HG03139 (cell line): ENCODE measurements around the gene VPS36.
"Not testable (repeated sequence)": the region's sequence is repeated elsewhere in the genome, so short reads cannot be mapped to it uniquely, and the experiment has no call there.

Source experiments
- ATAC-seq: cut with Tn5 transposase; IDR thresholded peaks from one replicate; pipeline ENCODE4 v1.9.1; 2021; ENCODE audit not compliant: unreplicated experiment

The VPS36 gene

DNA sequence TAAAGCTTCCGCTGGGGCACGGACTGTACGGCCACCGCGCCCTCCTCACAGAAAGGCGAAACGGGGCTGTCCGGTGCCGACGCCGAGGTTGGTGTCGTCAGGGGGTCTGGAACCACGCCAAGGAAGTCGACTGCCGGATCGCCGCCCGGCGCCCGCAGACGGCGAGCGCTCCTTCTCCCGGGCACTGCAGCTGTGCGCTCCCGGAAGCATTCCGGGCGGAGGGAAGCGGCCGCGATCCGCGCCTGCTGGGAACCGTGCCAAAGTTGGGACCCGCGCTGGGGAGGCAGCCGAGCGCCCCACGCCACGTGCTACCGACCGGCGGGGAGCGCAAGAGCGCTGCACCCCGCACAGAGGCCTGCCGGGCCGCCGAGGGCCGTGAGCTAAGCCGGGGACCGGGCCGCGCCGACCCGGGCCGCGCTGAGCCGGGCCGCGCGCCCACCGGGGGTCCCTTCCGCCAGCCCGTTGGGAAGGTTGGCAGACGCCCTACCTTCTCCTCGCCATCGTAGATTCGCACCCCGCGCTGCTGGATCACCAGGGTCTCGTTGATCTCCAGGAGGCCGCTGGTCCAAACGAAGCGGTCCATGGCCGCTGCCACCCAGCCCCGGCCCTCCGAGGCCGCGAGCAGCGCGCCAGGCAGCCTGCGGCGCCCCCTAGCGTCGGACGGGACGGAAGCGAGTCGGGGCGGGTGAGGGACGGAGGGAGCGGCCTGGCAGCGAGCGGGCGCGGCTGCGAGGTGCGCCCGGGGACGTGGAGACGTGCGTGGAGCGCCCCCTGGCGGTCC is at the start of gene VPS36:
Gene VPS36 (minus strand): TSS at position 623 of the 781 bp plus-strand sequence. CDS start 40 bp downstream, at position 583.
- peak; percentile 62 for ATAC-seq

DNA sequence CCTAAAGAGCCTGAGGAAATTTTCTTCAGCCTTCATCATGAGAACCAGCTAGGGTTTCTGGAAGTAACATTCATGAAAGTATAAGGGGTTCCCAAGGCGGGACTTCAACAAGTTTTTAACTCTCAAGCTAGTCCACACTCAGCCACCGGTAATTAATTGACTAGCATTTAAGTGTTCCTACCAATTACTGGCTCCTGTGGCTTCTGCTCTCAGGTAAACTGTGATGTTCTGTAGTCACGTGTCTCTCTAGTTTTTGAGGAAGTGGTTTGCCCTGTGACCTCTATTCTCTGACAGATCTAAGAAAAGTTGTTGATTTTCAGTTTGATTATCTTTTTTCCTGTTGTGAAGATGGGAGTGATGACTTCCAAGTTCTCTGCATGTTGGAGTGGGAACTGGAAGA is 47.5 kb upstream of the VPS36 start:
- peak; percentile 70 for ATAC-seq

DNA sequence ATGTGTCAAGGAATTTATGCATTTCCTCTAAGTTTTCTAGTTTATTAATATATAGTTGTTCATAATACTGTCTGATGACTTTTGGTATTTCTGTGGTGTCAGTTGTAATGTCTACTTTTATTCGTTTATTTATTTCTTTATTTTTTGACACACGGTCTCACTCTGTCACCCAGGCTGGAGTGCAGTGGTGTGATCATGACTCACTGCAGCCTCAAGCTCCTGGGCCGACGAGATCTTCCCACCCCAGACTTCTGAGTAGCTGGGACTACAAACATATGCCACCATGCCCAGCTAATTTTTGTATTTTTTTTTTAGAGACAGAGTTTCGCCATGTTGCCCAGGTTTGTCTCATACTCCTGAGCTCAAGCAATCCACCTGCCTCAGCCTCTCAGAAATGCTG is 43.8 kb upstream of the VPS36 start:
- not testable (repeated sequence) for ATAC-seq

DNA sequence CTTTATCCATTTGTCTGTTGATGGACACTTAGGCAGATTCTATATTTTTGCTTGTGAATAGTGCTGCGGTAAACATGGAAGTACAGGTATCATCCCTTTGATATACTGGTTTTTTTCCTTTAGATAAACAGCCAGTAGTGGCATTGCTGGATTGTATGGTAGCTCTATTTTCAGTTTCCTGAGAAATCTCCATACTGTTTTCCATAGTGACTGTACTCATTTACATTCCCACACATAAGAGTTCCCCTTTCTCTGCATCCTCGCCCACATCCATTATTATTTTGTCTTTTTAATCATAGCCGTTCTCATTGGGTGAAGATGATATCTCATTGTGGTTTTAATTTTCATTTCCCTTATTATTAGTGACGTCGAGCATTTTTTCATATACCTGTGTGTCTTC is 40.6 kb upstream of the VPS36 start:
- ATAC-seq = not testable (repeated sequence)

DNA sequence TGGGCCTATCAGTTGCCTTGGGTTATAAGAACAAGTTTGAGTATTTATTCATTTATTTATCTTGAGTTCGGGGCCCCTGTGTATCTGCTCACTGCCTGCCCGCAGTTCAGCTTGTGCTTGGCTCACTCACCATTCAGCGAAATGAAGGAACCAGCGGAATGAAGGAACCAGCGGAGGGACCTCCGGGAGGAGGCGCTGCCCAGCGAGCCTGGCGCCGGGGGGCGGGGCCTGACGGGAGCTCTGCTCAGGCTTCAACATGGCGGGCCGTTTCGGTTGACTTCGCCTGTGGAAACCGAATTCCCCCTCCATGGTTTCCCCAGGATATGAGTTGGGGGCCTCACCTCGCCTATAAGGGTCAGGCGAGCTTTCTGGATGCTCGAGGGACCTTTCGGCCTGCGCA is 38.3 kb upstream of the VPS36 start:
- ATAC-seq = not testable (repeated sequence)

GRCh38 chr13:52487078-52487477 is 36.6 kb upstream of the VPS36 start:
- not testable (repeated sequence) for ATAC-seq

- ATAC-seq = not testable (repeated sequence)
Observed at GRCh38 chr13:52480677-52481428, 30.4 kb upstream of the VPS36 start.

DNA sequence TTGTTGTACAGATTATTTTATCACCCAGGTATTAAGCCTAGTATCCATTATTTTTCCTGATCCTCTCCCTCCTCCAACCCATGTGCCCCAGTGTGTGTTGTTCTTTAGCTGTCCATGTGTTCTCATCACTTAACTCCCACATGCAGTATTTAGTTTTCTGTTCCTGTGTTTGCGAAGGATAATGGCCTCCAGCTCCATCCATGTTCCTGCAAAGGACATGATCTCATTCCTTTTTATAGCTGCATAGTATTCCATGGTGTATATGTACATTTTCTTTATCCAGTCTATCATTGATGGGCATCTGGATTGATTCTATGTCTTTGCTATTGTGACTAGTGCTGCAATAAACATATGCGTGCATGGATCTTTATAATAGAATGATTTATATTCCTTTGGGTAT is 18.1 kb upstream of the VPS36 start:
- ATAC-seq = not testable (repeated sequence)

GRCh38 chr13:52463526-52463925 is 13.1 kb upstream of the VPS36 start:
- no peak for ATAC-seq

DNA sequence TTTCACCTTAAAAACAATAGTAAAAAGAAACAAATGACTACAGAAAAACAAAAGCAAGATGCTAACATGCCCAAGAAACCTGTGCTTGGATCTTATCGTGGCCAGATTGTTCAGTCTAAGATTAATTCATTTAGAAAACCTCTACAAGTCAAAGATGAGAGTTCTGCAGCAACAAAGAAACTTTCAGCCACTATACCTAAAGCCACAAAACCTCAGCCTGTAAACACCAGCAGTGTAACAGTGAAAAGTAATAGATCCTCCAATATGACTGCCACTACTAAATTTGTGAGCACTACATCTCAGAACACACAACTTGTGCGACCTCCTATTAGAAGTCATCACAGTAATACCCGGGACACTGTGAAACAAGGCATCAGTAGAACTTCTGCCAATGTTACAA is 10.8 kb upstream of the VPS36 start:
- no peak for ATAC-seq

- ATAC-seq = no peak
Observed at GRCh38 chr13:52459668-52460067, 9.2 kb upstream of the VPS36 start.

DNA sequence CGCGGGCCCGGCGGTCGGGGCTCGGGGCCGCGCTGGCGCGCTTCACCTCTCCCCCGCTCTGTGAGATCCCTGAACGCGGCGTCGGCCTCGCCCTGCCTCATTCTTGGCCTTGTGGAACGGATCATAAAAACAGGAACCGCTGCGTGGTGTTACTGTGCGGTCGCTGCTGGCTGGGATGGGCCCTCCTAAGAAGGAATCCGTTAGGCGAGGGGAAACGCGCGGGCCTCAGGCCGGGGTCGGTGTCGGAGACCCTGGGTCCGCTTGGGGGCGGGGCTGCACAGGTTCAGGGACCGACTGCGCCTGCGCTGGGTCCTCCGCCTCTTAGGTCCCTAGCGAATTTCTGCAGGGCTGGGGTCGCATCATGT is 5.2 kb upstream of the VPS36 start:
- ATAC-seq = peak; percentile 20

DNA sequence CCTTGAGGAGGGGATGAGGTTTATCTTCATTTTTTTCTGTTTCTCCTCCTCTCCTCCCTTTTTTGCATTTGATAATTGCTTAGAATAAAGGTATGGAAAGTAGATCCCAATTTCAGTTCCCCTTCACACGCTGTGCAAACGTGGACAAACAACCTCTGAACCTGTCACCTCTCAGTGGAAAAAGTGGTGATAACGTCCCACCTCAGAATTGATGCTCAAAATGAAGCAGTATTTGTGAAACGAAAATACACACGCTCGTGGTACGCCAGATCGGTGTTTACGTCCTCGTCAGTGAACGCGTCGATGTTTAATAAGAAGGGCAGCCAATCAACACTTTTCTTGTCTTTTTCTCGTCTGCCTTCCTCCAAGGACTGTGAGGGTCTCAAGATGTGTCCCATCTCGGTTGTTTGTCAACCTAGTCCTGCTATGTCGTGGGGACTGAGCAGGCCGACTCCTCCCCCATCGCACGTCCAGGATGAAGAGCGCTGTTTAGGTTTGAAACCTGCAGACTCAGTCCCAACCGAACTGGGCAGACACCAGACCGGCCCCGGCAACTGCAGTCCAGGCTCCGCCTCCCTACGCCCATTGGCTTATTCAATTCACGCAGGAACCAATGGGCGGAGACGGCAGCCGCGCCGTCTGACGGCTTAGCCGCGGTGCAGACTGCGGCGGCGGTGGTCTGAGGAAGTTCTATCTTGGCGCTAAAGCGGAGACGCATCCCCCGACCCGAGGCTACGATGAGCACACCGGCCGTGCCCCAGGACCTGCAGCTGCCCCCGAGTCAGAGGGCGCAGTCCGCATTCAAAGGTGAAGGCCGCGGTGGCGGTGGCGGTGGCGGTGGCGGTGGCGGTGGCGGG is 4.6 kb upstream of the VPS36 start, which contains the start of gene CKAP2:
Gene CKAP2 (plus strand): TSS at position 659 of the 857 bp plus-strand sequence. CDS start 79 bp downstream, at position 738.
- peak; percentile 72 for ATAC-seq

DNA sequence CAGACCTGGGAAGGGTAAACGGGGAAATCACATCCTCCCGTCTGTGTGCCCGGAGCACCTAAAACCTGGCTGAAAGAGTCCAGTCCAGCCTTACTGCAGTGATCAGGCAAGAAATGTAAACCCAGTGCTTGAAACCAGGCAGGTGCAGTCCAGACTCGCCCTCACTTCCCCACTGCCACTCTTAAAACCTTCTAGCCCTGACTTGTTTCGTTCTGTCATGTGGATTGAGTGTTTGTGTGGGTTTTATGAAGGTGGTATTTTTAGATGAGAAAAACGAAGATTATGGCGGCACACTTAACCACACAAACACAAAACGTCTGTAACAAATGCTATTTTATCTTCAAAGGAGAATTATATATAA is 4.0 kb upstream of the VPS36 start:
- ATAC-seq = no peak

DNA sequence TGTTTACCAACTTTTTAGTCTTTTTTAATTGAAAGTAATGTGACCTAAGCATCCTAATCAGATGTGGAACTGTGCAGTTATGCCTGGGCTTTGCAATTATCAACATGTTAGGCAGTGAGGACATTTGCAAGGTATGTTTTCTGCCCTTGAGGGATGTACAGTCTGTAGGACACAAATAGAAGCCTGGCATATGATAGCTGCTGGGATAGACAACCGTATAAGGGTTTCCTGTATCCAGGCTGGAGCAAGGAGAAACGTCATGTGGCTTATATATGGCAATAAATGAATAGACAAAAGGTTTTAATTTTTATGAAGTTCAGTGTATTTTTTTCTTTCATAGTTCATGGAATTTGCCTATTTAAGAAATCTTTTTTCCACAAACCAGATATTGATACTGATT is 2.0 kb upstream of the VPS36 start:
- ATAC-seq = no peak

DNA sequence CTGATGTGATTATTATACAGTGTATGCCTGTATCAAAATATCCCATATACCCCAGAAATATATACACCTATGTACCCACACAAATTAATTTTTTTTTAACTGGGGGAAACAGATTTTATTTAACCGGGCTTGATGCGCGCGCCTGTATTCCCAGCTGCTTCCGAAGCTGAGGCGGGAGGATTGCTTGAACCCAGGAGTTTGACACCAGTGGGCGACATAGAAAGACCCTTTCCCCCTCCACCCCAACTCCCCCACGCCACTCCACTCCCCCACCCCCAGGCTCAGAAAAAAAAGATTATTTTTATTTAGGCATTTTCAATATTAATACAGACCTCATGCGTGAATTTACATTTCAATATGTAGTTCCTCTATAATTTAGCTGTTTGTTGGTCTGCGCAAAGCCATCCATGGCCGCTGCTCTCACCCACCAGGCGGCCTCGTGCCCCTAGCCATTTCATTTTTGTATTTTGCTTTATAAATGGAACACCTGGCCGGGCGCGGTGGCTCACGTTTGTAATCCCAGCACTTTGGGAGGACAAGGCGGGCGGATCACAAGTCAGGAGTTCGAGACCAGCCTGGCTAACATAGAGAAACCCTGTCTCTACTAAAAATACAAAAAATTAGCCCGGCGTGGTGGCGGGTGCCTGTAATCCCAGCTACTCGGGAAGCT is 836 bp upstream of the VPS36 start:
- ATAC-seq = no peak

DNA sequence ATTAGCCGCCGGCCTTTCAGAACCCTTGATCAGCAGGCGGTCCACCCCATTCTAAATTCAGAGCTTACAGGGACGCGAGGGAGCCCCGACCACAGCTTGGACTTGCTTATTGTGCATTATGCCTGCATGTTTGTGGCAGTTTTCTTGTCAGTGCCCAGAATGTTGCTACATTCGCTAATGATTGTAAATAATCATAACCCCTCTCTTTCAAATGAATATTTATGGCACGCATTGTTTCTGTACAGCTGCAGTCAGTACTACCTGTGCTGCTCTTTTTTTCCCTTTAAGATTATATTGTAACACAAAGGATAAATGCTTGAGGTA is 321 bp upstream of the VPS36 start:
- ATAC-seq = no peak

GRCh38 chr13:52449331-52450011 is 963 bp downstream of the VPS36 start:
- no peak for ATAC-seq

DNA sequence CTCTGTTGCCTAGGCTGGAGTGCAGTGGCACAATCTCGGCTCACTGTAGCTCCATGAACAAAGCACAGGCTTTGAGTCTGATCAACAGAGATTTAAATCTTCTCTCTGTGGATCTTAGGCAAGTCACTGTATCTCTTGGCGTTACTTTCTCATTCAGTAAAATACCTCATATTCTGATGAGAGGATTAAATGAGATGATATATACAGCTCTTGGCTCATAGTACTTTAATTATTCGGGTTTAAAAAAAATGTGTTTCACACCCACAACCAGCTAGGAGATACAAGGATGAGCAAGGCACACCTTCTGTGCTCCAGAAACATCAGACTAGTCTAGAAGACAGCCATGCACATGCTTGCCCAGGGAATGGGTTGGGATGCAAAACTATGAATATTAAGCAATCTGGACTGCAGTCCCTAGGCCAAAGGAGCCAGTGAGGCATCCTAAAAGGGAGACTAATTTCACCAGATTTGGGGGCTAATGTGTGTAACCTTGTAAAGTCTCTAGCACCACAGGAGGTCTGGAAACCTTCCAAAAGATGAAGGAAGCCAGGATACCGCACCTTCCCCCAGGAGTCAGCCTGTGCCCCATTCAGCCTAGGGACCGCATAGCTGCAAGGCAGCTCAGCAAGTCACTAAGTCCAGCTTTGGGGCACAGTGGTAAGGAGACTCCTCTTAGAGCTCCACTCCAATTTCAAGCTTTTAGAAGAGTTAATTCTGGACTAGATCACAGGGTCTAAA is 2.5 kb downstream of the VPS36 start:
- ATAC-seq = no peak

GRCh38 chr13:52447354-52447753 is 3.1 kb downstream of the VPS36 start:
- no peak for ATAC-seq
